Measurements from ENCODE around the gene APEX2.

DNA sequence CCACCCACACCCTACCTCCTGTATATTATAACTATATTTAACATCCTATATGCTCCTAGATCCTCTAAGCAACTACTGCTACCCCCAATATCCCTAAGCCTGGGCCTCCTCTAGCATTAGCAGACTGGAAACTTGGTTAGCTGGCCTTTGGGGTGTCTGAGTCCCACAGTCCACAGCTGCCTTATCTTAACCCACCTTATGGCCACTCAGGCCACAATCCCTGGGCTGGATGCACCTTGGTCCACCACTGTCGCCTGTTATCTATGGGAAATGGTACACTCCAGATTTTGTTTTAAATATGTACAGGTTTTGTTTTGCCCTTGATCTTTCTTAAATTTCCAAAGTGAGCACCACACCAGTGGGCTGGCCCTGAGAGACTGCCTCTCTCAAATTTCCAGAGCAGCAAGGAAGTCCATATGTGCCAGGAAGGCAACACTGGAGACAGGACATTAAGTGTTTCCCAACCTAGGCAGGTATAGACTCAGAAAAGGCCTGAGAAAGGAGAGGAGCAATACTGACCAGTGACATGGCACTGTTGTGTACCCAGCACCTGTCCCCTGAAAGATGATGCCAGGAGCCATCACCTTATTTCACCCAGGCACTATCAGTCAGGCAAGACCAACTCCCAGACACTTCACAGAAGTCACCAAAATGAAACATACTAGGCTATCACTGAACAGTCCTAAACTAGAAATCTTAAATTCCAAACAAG lies 7.1 kb upstream of the APEX2 start:
- TF ChIP-seq, protein P1, sequence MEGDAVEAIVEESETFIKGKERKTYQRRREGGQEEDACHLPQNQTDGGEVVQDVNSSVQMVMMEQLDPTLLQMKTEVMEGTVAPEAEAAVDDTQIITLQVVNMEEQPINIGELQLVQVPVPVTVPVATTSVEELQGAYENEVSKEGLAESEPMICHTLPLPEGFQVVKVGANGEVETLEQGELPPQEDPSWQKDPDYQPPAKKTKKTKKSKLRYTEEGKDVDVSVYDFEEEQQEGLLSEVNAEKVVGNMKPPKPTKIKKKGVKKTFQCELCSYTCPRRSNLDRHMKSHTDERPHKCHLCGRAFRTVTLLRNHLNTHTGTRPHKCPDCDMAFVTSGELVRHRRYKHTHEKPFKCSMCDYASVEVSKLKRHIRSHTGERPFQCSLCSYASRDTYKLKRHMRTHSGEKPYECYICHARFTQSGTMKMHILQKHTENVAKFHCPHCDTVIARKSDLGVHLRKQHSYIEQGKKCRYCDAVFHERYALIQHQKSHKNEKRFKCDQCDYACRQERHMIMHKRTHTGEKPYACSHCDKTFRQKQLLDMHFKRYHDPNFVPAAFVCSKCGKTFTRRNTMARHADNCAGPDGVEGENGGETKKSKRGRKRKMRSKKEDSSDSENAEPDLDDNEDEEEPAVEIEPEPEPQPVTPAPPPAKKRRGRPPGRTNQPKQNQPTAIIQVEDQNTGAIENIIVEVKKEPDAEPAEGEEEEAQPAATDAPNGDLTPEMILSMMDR (IDR thresholded peaks at IDR 0.05; ENCODE audit: poor library complexity, severe bottlenecking), result no peak
- no peak for TF ChIP-seq EZH2 (IDR thresholded peaks at IDR 0.05; ENCODE audit: borderline replicate concordance, insufficient read depth, low read length, poor library complexity, severe bottlenecking)
- TF ChIP-seq POLR2AphosphoS5 (IDR thresholded peaks at IDR 0.05), result no peak
- TF ChIP-seq RAD21 (conservative IDR thresholded peaks at IDR 0.05), result no peak
- TF ChIP-seq EP300 (conservative IDR thresholded peaks at IDR 0.05; ENCODE audit: poor library complexity, severe bottlenecking), result no peak
- no peak for TF ChIP-seq SMC3 (conservative IDR thresholded peaks at IDR 0.05; ENCODE audit: poor library complexity)
- no peak for TF ChIP-seq TAF1 (IDR thresholded peaks at IDR 0.05; ENCODE audit: low read depth)
- TF ChIP-seq, protein P2, sequence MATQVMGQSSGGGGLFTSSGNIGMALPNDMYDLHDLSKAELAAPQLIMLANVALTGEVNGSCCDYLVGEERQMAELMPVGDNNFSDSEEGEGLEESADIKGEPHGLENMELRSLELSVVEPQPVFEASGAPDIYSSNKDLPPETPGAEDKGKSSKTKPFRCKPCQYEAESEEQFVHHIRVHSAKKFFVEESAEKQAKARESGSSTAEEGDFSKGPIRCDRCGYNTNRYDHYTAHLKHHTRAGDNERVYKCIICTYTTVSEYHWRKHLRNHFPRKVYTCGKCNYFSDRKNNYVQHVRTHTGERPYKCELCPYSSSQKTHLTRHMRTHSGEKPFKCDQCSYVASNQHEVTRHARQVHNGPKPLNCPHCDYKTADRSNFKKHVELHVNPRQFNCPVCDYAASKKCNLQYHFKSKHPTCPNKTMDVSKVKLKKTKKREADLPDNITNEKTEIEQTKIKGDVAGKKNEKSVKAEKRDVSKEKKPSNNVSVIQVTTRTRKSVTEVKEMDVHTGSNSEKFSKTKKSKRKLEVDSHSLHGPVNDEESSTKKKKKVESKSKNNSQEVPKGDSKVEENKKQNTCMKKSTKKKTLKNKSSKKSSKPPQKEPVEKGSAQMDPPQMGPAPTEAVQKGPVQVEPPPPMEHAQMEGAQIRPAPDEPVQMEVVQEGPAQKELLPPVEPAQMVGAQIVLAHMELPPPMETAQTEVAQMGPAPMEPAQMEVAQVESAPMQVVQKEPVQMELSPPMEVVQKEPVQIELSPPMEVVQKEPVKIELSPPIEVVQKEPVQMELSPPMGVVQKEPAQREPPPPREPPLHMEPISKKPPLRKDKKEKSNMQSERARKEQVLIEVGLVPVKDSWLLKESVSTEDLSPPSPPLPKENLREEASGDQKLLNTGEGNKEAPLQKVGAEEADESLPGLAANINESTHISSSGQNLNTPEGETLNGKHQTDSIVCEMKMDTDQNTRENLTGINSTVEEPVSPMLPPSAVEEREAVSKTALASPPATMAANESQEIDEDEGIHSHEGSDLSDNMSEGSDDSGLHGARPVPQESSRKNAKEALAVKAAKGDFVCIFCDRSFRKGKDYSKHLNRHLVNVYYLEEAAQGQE (IDR thresholded peaks at IDR 0.05; ENCODE audit: borderline replicate concordance), result no peak
- no peak for TF ChIP-seq MXI1 (conservative IDR thresholded peaks at IDR 0.05; ENCODE audit: poor library complexity, severe bottlenecking)
